Measurements from ENCODE around the gene MTERF1.
A peak's percentile ranks its signal among the peaks of the same experiment; 100 is the strongest.
"Not testable (repeated sequence)": the region's sequence is repeated elsewhere in the genome, so short reads cannot be mapped to it uniquely, and the experiment has no call there.

The MTERF1 gene

GRCh38 chr7:91880413-91881241 is at the start of gene MTERF1:
Gene MTERF1, minus strand, starts transcription at chr7:91880702. Its CDS starts 619 bp downstream, at chr7:91880083.
- DNase-seq (ENCODE audit: low read depth), result peak; percentile 94

GRCh38 chr7:91929463-91929862 is 49.0 kb upstream of the MTERF1 start:
- no peak for DNase-seq (ENCODE audit: low read depth)

GRCh38 chr7:91927912-91928311 is 47.4 kb upstream of the MTERF1 start:
- DNase-seq (ENCODE audit: low read depth), result no peak

- DNase-seq (ENCODE audit: low read depth), result no peak
Measured at GRCh38 chr7:91922857-91923256, 42.4 kb upstream of the MTERF1 start.

GRCh38 chr7:91918356-91918755 is 37.9 kb upstream of the MTERF1 start:
- DNase-seq (ENCODE audit: low read depth), result no peak

- no peak for DNase-seq (ENCODE audit: low read depth)
Measured at GRCh38 chr7:91916051-91916440, 35.5 kb upstream of the MTERF1 start.

- DNase-seq (ENCODE audit: low read depth), result no peak
Measured at GRCh38 chr7:91915401-91916050, 35.0 kb upstream of the MTERF1 start.

GRCh38 chr7:91913612-91914011 is 33.1 kb upstream of the MTERF1 start:
- DNase-seq (ENCODE audit: low read depth), result no peak

- DNase-seq (ENCODE audit: low read depth), result no peak
Measured at GRCh38 chr7:91912494-91912893, 32.0 kb upstream of the MTERF1 start.

GRCh38 chr7:91911121-91911520 is 30.6 kb upstream of the MTERF1 start:
- DNase-seq (ENCODE audit: low read depth), result no peak

GRCh38 chr7:91910171-91910570 is 29.7 kb upstream of the MTERF1 start:
- no peak for DNase-seq (ENCODE audit: low read depth)

- no peak for DNase-seq (ENCODE audit: low read depth)
Measured at GRCh38 chr7:91899563-91899962, 19.1 kb upstream of the MTERF1 start.

- DNase-seq (ENCODE audit: low read depth), result no peak
Measured at GRCh38 chr7:91898240-91898992, 17.9 kb upstream of the MTERF1 start.

GRCh38 chr7:91894781-91895480 is 14.4 kb upstream of the MTERF1 start:
- DNase-seq (ENCODE audit: low read depth), result no peak

GRCh38 chr7:91893699-91894098 is 13.2 kb upstream of the MTERF1 start:
- not testable (repeated sequence) for DNase-seq (ENCODE audit: low read depth)

GRCh38 chr7:91892821-91893340 is 12.4 kb upstream of the MTERF1 start:
- no peak for DNase-seq (ENCODE audit: low read depth)

- DNase-seq (ENCODE audit: low read depth), result no peak
Measured at GRCh38 chr7:91892099-91892705, 11.7 kb upstream of the MTERF1 start.

GRCh38 chr7:91888271-91889175 is 8.0 kb upstream of the MTERF1 start:
- DNase-seq (ENCODE audit: low read depth), result not testable (repeated sequence)

GRCh38 chr7:91887336-91888213 is 7.1 kb upstream of the MTERF1 start:
- not testable (repeated sequence) for DNase-seq (ENCODE audit: low read depth)

Measured in activated T-cell treated with anti-CD3 and anti-CD28 coated beads for 1 hour (primary cell).